Suprapubic skin (tissue), 3 donors: Measurements from ENCODE around the gene LRRC9.

Source experiments
- CTCF ChIP-seq, 2 donors: fragments of 200-600 bp in 1 of 2; fragments of 450-650 bp in 1 of 2; sonication (generic) in 1 of 2; IDR thresholded peaks; one replicate each; pipeline ENCODE4 v1.5.1; 2016 to 2019; ENCODE audit warnings: antibody characterized with exemption in 2 of 2, mild to moderate bottlenecking in 1 of 2, moderate library complexity in 1 of 2
- POLR2A ChIP-seq, 2 donors: fragments of 450-650 bp; IDR thresholded peaks; one replicate each; pipeline ENCODE4 v1.6.1; 2017; ENCODE audit warnings: antibody characterized with exemption in 2 of 2, mild to moderate bottlenecking in 2 of 2, moderate library complexity in 2 of 2

- TF ChIP-seq CTCF (IDR thresholded peaks at IDR 0.05) (no peak), POLR2A (IDR thresholded peaks at IDR 0.05) (no peak)
Observed at GRCh38 chr14:59983048-59983447, 63.1 kb downstream of the LRRC9 start.
